GM21576 (cell line): ENCODE results near the gene CD180.

Experiments used
- ATAC-seq: cut with Tn5 transposase; IDR thresholded peaks from one replicate; pipeline ENCODE4 v1.9.1; 2021; ENCODE audit warnings: mild to moderate bottlenecking, moderate library complexity; ENCODE audit not compliant: unreplicated experiment

CD180 gene

GRCh38 chr5:67214036-67214435 lies 17.4 kb upstream of the CD180 start:
- ATAC-seq = no peak

GRCh38 chr5:67211926-67212325 lies 15.3 kb upstream of the CD180 start:
- no peak for ATAC-seq

GRCh38 chr5:67209141-67209771 lies 12.7 kb upstream of the CD180 start:
- peak; percentile 30 for ATAC-seq

- no peak for ATAC-seq
Measured at GRCh38 chr5:67208403-67208802, 11.8 kb upstream of the CD180 start.

- ATAC-seq = peak; percentile 77
Measured at GRCh38 chr5:67206929-67207328, 10.3 kb upstream of the CD180 start.

GRCh38 chr5:67206461-67206860 lies 9.9 kb upstream of the CD180 start:
- peak; percentile 27 for ATAC-seq

- no peak for ATAC-seq
Measured at GRCh38 chr5:67205981-67206380, 9.4 kb upstream of the CD180 start.

- ATAC-seq = no peak
Measured at GRCh38 chr5:67204821-67205220, 8.2 kb upstream of the CD180 start.

GRCh38 chr5:67203701-67204074 lies 7.1 kb upstream of the CD180 start:
- no peak for ATAC-seq

- no peak for ATAC-seq
Measured at GRCh38 chr5:67202828-67203227, 6.2 kb upstream of the CD180 start.

GRCh38 chr5:67201897-67202549 lies 5.4 kb upstream of the CD180 start:
- no peak for ATAC-seq

- ATAC-seq = peak; percentile 34
Measured at GRCh38 chr5:67200809-67201562, 4.4 kb upstream of the CD180 start.

GRCh38 chr5:67199859-67200258 lies 3.3 kb upstream of the CD180 start:
- no peak for ATAC-seq

- no peak for ATAC-seq
Measured at GRCh38 chr5:67198917-67199316, 2.3 kb upstream of the CD180 start.

GRCh38 chr5:67197536-67197935 lies 937 bp upstream of the CD180 start:
- ATAC-seq = no peak

GRCh38 chr5:67195406-67196275 lies 958 bp downstream of the CD180 start:
- ATAC-seq = no peak

- ATAC-seq = no peak
Measured at GRCh38 chr5:67194166-67194565, 2.4 kb downstream of the CD180 start.

GRCh38 chr5:67193439-67193807 lies 3.2 kb downstream of the CD180 start:
- ATAC-seq = no peak

- peak; percentile 38 for ATAC-seq
Measured at GRCh38 chr5:67192719-67193438, 3.7 kb downstream of the CD180 start.

GRCh38 chr5:67190861-67191260 lies 5.7 kb downstream of the CD180 start:
- ATAC-seq = no peak

- ATAC-seq = no peak
Measured at GRCh38 chr5:67190410-67190809, 6.2 kb downstream of the CD180 start.
